HG02623 (cell line): ENCODE data around the gene BOD1L1.

Experiments used
- ATAC-seq: cut with Tn5 transposase; IDR thresholded peaks from one replicate; pipeline ENCODE4 v1.9.1; 2021; ENCODE audit warnings: moderate library complexity; ENCODE audit not compliant: unreplicated experiment

The BOD1L1 gene

GRCh38 chr4:13540446-13541175 is 86.9 kb downstream of the BOD1L1 start:
- ATAC-seq = no peak

DNA sequence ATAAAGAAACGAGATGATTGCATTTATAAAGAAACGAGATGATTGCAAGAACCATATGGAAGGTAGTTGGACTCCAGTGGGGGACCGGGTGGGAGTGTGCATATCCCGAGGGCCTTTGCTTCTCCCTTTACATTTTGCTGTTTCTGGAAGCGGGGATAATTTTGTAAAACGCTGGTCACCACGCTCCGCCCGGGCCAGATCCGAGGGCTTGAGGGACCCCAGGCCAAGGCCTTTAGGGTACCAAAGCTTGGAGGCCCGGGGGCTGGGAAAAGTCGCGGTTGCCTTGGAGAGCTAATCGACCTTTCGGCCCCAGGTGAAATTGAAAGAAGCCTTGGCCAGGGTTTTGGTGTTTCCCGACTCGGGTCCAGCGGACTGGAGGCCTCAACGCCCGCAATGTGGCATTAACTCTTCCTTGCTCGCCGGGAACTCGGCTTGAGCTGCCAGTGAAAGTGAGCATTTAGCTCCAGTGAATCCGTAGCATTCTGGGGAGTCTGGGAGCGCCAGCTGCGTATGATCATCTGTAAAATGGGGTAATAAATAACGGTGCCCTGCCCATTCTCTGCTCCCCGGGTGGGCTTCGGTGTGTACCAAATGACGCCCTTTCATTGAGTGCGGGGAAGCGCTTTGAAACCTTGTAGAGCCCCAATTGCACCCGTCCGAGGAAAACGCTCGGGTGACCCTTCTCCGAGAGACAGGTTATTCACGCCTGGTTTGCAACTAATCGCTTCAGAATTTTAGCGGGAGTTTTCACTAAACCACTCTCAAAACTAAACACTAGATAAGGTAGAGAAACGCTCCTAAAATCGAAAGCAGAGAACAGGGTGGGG is 87.7 kb downstream of the BOD1L1 start:
- ATAC-seq = no peak

DNA sequence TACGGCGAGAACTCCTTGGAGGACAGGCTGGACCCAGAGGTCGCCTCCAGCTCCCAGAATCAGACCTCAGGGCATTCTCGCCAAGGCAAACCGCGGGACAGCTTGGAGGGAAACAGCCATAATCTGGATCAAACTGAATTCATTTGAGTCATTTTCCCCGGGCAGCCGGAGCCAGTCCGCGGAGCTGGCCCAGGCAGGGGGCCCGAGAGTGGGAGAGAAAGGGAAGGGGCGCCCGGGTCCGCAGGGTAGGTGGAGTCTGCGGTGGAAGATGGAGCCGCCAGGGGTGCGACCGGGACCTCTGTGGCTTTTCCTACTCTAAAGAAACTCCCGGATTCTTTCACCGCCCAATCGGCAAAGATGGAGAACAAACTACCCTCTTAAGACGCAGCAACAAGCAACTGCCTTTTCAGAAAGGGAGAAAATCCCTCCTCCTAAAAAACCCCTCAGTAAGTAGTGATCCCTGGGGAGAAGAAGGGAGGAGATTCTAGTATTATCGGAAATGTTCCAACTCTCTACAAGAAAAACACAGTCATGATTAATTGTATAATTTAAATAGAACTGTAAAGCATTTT is 88.4 kb downstream of the BOD1L1 start:
- no peak for ATAC-seq

DNA sequence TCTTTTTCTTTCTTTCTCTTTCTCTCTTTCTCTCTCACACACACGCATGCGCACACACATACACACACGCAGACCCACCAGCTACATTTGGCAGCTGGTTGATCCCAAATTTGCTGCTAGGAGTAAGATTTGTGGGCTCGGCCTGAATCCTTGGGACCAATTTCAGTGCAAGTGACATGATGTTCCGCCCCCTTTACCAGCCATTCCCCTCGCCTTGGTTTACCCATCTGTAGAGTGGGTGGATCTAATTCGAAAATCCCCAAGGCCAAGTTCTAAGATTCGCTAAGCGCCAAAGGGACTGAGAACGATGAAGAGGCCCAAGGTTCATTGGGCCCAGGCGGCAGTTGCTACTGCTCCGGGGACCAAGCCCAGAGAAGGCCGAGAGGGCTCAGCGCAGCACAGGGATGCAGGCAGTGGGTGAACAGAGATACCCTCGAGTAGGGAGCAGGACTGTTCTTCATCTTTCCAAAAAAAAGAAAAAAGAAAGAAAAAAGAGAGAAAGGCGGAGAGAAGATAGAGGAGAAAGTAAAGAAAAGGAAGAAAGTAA is 89.0 kb downstream of the BOD1L1 start:
- ATAC-seq = no peak

GRCh38 chr4:13537832-13538177 is 89.7 kb downstream of the BOD1L1 start:
- no peak for ATAC-seq

DNA sequence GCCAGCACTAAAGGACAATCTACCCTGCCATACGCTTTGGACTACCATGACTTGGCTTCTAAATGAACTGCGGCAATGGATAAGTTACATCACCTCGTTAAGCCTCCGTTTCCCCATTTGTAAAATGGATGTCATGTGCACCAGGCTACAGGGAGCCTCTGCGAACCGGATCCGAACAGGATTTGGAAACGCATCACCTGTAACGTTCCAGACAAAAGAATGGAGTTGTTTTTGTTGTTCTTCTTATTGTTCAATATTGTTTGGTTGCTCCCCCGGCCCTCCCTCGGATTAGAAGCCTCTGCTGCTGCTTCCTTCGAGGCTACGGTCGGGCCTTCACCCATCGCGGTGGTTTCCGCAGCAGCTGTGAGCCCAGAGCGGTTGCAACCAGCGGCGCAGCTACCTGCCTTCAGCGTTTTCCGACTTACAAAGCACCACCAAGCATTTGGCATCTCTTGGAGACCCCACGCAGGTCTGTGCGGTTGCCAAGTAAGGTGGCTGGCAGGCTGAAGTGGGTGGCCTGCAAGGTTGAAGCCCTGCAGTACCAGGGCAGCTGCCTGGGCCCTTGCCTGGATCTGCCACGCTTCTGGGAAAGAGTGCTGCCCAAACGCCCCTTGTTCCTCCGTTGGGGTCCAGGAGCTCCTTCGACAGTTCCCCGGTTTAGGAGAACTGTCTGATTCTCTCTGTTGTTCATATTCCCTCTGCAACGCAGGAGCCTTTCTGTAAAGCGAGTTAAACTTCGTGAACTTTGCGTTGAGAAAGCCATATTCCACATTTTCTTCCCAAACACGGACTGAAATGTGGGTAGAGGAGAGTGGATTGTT is 90.3 kb downstream of the BOD1L1 start:
- no peak for ATAC-seq

- no peak for ATAC-seq
Measured at GRCh38 chr4:13536607-13537006, 90.9 kb downstream of the BOD1L1 start.

DNA sequence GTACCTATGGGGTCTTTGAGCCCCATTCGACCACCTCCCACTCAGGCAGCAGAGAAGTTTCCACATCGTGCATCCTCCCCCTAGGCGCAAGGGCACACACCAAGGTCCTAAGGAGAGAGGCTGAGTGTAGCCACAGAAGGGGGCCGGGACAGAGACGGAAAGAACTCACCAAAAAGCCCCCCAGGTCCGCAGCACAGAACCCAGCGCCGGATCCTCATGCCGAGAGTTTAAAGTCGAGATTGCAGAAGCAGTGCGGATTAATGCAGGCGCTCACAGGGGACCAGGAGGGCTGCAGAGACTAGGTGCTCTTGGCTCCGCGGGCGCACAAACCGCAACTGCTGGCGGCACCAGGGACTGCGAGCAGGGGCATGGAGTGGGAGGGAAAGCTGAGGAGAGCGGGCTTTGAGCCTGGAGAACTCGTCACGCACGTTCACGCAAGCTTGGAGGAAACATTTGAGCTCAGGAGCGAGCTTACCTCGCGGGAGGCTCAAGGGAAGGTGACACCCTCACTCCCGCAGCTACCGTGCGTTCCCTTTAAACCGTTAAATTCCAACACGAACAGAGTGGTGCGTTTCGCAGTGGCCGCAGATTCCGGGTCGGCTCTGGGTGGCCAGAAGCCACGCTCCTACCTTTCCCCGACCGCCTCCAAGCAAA is 91.7 kb downstream of the BOD1L1 start:
- ATAC-seq = no peak

DNA sequence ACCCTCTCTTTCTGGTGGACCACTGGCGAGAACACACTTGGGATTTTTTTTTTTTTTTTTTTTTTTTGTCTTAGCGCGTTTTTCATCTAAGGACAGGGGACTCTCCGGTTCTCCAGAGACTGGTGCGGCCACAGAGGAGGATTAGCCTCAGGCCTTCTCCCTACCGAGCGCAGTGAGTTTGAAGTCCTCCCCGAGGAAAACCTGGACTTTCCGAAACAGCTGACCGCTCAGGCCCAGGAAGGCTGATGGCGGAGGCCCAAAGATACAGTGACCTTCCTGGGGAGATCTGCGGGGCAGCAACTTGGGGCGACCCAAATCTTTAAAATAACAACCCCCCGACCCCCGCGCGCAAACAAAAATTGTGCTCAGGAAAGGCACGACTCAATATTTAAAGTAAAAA is 92.4 kb downstream of the BOD1L1 start:
- no peak for ATAC-seq

DNA sequence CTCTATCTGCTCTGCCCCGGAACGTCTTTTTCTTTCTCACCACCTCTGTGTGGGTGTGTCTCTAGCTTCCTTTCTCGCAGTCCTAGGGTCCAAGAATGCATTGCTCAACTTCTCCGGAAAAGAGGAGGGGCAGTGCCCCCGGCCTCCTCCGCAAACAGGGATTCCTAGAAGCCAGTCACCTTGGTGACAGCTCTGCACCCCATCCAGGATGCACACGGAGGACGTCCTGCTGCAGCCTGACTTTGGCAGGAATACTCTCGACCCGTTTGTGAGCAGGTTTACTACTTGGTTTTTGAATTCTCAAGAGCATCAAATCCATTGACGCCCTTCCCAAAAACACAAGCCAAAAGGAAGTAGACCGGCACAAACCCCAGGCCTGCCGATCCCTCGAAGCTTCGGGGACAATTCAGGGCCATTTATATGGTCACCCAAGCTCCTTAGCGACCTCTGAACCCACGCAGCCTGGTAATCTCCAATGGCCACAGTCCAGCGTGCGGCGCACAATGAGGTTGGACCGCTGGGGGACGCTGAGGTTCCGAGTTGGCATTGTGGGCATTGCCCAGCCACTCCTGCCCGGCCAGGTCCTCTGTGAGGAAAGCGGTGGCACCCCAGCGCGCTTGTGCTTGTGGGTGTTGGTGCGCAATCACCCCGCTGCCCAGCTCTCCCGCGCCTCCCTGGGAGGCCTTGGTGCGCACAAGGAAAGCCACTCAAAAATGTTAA is 93.0 kb downstream of the BOD1L1 start:
- no peak for ATAC-seq

DNA sequence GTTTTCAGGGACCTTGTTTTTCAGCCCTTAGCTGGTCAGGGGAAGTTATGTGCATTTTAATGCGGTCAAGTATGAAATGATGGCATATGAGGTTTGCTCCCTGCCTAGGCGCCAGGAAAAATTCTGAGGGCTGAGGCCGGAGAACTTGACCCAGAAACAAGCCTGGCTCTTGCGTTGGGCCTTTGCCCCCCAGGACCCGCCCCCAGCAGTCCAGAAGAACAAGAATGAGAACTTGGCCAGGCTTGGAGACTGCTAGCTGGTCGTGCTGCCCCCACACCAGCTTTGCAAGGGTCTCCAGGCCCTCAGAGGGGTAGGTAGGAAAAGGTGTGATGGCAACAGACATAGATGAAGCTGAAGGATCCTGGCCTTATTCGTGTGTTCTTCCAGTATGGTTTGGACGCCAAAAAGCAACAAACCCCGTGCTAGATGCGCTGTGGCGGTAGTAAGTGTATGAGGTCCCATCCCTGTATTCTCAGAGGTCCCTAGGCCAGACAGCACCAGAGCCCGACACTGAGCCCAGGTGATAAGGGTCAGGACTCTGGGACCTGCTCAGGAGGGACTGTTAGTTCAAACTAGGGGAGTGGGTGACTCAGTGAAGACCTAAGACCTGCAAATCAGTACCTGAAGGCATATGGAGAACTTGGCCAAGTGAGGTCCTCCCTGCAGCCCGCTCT is 93.7 kb downstream of the BOD1L1 start:
- ATAC-seq = no peak

GRCh38 chr4:13531625-13531998 is 95.9 kb downstream of the BOD1L1 start:
- ATAC-seq = no peak

- no peak for ATAC-seq
Measured at GRCh38 chr4:13530823-13531624, 96.5 kb downstream of the BOD1L1 start.

DNA sequence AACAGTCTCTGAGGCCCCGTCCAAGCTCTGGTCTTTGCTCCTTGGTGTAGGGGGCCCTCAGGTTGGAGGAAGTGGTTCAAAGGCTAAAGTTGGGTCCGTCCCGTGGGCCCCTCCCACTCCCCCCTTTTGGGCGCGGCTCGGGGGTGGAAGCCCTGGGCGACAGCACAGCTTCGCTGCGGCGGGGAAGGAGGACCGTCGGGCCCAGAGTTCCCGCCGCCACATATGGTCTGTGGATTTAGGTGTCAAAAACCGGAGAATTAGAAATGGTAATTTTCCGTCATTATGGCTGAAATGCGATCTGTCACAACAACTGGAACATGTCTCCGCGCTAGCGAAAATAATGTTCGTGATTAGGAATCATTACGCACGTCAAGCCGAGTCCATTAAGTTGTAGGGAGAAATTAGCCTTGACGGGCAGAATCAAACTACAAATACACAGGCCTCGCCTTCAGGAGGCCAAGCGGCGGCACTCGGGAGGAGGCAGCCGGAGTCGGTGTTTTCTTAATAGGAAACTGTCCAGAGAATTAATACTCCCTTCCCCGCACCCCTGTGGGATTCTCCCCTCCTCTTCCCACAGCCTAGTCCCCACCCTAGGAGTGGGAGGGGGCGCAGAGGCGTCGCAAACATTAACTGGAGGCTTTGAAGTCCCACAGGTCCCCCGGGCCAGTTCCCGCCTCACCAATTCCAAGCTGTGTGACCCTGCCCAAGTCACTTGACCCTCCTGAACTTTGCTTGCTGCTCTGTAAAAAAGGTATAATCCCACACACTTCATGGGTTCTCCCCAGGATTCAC is 98.2 kb downstream of the BOD1L1 start:
- no peak for ATAC-seq

GRCh38 chr4:13528821-13529127 is 98.8 kb downstream of the BOD1L1 start:
- ATAC-seq = no peak

- ATAC-seq = peak; percentile 80
Measured at GRCh38 chr4:13527981-13528820, 99.3 kb downstream of the BOD1L1 start.
